Iris pigment epithelial cell (primary cell): ENCODE measurements around the gene BID.

Experiments
- DNase-seq: peaks from one replicate; pipeline ENCODE4 v3.0.0-alpha.2; 2011; ENCODE audit warnings: low read depth

BID gene

GRCh38 chr22:17774206-17774925, at the start of gene BID:
Gene BID, minus strand, starts transcription at chr22:17774469. Its CDS starts 24,353 bp downstream, at chr22:17750116.
- peak; percentile 32 for DNase-seq

DNA sequence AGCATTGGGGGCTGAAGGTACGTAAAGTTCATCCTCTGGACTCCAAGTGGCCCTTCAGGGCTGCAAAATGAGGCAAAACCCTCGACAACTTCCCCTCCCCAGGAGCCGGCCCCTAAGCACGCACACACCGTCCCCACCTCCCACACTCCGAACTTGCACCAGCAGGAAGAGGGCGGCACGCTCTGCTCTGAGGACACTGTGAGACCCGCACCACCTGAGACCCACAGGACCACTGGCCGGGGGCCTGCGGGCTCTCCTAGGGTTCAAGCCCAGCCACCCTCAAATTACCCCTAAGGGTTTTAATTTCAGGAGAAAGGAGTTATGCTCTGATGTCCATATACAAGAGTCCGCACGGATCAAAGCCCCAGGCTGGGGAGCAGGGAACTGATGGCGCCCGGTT, 49.7 kb upstream of the BID start:
- DNase-seq: no peak

DNA sequence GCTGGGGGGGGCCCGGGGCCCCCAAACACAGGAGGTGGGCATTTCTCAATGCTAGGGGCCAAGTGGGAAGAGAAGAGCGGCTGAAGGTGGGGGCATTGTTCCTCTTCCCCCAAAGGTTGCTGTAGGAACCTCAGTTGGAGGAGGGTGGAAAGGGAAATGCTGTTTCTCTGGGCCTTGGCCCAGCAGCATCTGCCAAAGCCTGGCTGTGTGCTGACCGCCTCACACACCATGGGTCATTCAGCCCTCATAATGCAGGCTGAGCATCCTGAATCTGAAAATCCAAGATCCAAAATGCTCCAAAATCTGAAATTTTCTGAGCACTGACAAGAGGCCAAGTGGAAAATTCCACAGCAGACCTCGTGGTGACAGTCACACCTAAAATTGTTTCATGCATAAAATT, 49.0 kb upstream of the BID start:
- DNase-seq: no peak

DNA sequence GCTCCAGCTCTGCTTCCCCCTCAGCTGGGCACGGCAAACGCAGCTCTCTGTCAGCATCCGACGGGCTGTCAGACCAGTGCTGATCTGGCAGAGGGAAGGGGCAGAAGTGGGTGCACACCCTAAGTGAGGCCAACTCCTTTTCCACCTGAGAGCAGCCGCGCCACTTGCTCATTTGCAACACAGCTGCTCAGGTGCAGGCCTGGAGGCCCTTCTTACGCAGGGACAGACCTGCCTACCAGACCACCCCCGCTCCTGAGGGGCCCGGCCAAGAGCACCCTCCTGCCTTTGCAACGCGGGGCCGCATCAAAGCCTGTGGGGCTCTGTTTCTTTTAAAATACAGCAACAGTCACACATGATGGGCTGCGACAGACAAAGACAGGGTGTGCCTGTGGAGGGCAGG, 47.8 kb upstream of the BID start:
- no peak for DNase-seq

GRCh38 chr22:17820879-17821439, 46.7 kb upstream of the BID start:
- DNase-seq: no peak

DNA sequence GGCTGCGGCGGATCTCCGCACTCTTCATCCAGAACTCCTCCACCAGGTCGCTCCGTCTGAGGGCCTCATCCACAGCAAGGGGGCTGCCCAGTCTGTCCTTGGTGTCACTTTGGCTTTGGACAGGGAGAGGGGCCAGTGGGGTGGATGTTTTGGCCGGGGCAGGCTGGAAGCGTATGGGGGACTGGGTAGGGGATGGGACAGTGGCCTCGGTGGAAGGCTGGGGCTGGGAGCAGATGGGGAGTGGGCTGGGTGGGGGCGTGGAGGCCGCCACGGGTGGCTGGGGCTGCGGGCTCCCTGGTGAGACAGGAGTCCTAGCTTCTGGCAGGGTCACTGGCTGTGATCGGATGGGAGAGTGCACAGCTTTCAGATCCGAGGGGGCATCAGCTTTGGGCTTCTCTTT, 44.4 kb upstream of the BID start:
- no peak for DNase-seq

DNA sequence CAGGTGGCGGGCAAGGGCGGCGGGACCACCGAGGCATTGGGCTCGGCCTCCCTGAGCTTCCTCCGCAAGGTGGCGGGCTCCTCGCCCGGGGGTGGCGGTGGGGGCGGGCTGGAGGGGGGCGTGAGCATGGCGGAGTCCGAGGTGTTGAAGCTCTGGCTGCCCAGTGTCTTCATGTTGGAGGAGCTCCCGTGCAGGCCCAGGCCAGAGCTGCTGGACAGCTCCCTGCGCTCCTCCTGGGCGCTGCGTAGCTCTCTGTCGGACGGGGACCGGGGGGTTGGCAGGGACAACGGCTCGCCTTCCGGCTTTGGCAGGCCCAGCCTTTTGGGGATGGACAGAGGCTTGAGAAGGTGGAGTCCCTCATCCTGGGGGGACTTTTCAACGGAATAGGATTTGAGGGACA, 43.9 kb upstream of the BID start:
- no peak for DNase-seq

DNA sequence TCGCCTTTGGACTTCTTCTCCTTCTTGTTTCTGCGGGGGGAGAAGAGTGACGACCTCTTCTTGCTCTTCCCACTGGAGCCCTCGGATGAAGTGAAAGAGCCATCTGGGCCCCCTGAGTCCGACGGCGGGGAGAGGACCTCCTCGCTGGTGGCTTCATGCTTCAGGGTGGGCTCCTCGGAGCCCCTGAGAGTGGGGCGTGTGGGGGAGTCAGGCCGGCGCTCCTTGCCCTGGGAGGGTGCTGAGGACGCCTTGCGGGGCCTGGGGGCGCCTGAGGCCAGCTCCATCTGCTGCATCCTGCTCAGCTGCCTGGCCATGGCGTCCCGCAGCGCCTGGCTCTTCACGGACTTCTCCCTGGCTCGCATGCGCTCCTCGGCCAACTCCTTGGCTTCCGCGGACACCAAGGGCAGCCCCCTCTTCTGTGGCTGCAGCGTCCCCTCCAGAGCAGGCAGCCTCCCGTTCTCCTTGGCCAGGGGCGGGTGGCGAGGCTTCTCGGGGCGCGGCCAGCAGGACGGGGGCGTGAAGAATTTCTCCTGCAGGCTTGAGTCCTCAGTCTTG, 43.3 kb upstream of the BID start:
- no peak for DNase-seq

DNA sequence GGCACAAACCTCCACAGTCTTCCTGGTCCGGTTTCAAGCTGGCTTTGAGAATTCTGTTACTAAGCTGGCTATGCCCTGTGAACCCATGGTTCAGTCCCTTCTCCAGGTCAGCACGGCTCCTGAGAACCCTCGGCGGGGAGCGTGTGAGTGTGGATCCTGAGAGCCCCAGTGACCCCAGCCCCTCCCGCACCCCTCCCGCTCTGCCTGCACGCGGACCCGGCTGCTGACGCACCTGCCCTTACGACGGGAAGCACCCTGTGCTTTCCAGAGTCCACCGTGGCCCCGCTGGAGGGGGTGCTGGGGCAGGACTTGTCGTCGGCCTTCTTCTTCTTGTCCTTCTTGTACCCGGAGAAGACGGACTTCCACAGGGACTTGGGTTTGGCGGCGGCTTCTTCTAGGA, 42.8 kb upstream of the BID start:
- no peak for DNase-seq

- no peak for DNase-seq
These were observed 42.4 kb upstream of the BID start for GRCh38 chr22:17816649-17817048.

DNA sequence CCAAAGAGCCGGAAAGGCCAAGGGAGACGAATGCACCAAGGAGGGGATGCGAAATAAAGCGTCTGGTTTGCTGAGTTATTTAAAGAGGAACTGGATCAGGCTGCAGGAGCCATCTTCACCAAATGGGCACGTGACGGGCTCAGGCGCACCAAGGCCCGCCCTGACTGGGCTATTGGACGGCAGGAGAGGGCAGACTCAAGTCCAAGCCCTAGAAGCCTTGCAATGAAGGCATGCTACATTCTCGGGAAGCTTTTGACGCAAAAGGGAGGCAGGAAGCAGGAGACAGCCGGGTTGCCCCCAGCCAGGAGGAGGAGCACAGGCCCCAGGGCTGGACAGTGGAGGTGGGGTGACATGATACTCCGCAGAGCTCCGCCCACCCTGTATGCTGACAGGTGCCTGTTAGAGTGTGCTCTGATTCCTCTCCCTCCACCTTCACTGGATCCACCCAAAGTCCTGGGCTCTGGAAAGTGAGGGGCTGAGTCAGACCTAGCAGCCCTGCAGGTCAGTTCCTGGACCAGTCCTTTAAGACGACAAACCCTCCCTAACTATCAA, 41.5 kb upstream of the BID start:
- DNase-seq: no peak

- DNase-seq: no peak
These were observed 40.6 kb upstream of the BID start for GRCh38 chr22:17814830-17815229.

DNA sequence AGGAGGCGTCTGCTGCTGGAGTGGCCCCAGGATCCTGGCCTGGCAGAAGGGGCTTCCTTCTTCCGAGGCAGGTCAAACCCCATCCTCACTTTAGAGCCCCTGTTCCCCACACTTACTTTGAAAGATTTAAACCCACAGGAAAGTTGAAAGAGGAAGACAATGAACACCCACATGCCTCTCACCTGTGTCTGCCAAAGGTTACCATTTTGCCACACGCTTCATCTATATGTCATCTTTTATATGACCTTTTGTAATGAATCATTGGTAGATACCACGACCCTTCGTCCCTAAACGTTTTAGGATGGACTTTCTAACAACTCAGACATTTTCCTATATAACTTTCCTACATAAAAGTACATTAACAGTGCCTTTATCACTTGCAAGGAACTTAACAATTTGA, 39.8 kb upstream of the BID start:
- DNase-seq: no peak

DNA sequence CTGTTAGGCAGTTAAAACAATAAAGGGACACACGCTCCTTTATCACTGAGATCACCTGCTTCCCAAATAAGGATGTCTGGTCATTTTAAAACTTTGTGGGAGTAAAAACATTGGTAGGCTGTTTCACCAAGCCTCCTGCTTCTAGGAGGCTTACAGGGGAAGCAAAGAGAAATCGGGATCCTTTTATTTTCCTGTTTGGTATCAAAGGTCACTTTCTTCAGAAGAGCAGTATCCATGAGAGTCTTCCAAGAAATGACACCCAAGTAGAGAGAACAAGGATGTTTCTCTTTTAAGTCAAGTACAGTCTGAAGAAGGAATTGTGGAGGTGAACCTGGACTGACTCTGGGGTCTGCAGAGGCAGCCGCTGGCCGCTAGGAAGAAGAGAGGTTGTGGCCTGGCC, 36.9 kb upstream of the BID start:
- DNase-seq: no peak

DNA sequence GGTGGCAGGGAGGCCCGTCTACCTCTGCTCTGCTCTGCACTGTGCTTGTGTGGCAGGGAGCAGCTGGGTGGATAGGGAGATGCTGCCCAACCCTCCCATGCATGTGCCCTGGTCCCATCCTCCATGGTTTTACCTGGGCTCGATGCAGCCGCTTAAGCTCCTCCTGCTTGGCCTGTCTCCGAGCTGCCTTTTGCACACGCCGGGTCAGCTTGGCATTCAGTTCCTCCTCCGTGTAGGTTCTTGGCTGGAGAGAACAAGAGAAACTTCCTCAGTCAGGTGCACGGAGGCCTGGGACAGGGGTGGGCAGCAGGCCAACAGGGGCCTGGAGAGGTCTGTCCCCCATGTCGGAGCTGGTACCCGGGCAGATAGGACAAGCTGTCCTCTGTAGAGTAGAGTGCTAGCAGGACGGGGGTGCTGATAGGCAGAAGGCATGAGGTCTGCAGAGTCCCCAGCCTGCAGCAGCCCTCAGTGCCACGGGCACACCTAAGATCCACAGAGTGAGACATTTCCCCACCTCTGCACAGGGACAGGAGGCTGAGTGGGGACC, 36.4 kb upstream of the BID start:
- no peak for DNase-seq

DNA sequence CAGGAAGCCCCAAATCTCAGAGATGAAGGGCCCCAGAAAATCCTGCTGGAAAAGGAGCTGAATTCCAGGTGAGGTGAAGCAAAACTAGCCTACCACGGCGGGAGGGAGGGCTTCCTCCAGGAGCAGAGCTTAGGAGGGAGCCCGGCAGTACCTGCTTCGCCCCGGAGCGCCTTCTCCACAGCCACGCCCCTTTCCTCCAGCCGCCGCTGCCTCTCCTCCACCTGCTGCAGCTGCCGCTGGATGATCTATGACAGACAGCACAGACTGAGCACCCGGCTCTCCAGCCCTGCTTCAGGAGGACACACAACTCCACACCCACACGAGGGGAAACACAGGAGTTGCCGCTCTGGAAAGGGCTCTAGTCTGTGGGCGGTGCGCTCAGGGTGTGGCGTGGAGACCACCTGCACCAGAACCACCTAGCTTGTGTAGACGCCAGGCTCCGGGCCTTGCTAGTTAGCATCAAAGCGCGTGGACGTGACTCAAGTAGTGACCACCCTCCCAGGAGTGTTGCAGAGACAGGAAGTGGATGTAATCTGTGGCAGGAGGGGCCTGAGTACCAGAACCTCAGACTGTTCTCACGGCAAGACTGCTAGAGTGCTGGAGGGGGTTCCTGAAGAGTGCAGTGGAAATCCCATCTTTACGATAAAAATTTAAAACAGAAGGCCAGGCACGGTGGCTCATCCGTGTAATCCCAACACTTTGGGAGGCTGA, 34.6 kb upstream of the BID start:
- DNase-seq: peak; percentile 40

DNA sequence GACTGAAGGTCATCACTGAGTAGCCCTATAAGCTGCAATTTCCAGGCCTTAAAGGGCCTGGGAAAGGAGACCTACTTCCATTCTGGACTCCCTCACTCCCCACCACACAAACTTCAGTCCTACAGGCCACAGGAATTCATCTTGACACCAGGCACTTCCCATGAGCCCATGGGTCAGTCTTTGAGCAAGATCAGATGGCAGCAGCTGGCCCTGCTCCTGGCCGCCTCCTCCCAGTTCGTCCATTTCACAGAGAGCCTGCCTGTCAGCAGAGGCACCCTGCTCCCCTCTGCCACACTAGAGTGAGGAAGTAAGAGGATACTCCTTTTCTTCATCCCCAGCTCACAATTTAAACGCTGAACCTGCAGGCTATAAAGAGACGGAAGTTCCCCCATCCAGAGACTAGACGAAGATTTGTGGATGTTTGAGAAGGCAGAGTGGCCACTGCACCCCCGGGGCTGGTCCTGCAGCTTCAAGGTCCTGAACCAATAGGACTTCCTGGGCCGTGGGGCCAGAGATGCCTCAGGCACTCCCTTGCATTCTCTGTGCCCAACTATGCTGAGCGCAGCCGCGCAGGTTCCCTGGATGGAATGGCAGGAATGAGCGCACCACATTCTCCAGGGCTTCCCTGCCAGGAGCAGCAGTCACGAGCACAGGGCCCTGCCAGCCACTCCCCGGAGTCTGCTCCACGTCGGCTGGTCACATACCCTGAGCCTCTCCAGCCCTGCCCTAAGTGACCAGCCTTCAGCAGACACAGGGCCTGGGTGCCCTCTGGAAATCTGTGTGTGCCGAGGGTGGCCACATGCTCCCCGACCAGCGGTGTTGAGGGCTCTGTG, 33.5 kb upstream of the BID start:
- DNase-seq: peak; percentile 38

DNA sequence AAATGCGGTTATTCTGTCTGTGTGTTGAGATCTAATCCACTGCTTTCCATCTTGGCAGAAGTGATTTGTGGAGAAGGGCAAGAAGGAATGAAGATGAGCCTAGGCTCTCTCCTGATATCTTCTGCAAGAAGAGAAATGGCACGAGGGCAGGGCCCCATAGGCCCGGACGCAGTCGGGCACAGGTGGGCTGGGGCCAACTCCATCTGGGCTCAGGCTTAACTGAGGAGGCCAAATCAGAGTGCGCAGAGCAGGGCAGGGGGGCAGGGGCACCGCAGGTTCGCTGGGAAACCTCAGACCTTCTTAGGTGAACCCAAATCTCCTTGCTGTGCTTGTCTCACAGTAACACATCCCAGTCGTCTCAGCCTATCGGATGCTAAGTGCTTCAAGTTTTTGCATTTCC, 32.8 kb upstream of the BID start:
- DNase-seq: no peak

DNA sequence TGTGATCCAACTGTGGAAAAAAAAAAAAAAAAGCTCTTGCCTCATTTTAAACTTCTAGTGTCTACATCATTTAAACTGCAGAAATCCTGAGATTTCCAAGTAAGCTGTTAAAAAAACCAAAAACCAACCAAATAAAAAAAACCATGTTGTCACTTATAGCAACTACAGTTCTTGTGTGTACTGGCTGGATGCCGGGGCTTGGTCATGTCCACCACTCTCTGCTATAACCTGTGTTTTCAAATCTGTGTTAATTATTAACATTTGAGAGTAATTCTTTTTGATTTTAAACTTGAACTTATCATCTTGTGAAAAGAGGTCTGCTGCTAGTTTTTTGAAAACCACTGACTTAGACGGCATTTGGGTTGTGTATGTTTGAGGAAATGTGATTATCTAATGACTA, 32.2 kb upstream of the BID start:
- no peak for DNase-seq

- DNase-seq: no peak
These were observed 30.2 kb upstream of the BID start for GRCh38 chr22:17804331-17805080.
